ENCODE data around the gene KDM2B. TPM values are rescaled to one million over a fixed set of nuclear protein-coding genes. Genes with fewer than 3 reads are reported as not detected.

KDM2B gene
- total and polyA plus RNA-seq, 2 donors (not counting 3 experiments of a cell fraction or from before 2014, with no cell fraction given), result 26.8 to 37.3 TPM

DNA sequence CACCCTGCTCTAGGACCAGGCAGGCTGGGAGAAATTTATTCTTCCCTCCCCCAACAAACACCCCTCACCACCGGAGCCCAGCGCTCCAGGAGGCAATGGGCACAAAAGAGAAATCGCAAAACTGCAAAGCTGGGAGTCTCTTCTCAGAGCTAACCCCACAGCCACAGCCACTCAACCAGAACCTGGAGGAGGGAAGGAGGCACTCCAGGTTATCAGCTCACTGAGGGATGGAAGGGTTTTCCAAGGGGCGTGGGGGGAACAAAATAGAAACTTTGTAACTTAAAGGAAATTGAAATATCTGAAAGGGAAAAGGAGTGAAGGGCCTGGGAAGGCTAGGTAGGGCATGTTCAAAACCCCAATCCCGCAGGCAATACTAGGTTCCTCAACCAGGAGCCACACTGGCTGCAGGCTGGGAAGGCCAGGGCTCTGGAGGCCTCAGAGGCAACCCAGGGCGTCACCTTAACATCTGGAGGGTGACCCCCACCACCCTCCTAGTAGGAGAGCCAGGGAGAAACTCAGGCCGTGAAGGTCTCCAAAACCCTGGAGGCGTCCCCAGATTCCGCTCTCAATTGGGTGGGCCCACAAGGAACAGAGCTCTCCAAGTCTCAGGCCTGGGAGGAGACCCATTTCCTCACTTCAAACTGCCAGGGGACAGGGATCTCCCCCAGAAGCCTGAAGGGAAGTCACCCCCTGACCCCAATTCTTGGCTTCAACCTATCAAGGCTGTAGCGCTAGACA, 3.2 kb downstream of the KDM2B start:
- Histone ChIP-seq H3K27me3 (ENCODE audit: control insufficient read depth in 2 of 2, insufficient read depth in 2 of 2, low read length in 2 of 2) (no peaks in the 10 kb centered on the region), H3K4me3 (replicated peaks in 1 of 3; ENCODE audit: insufficient read depth in 1 of 3, low read depth in 1 of 3, low read length in 3 of 3) (no peak overlapping the region), H3K9me1 (replicated peaks; ENCODE audit: control insufficient read depth, extremely low read depth, insufficient read depth, low read length) (no peaks in the 10 kb centered on the region), H3K4me2 (ENCODE audit: insufficient read depth, low read length) (no peak overlapping the region), H3K9ac (replicated peaks; ENCODE audit: extremely low read depth, insufficient read depth, low read length) (no peak overlapping the region), H3K4me1 (ENCODE audit: control insufficient read depth, extremely low read depth, insufficient read depth, low read length) (peaks cover 27% of the 10 kb centered on the region), H3K27ac (ENCODE audit: insufficient read depth, low read depth, low read length) (no peak overlapping the region), H3K79me2 (ENCODE audit: control insufficient read depth, insufficient read depth, low read length) (no peaks in the 10 kb centered on the region), H3K9me3 (replicated peaks; ENCODE audit: control insufficient read depth, insufficient read depth, low read length) (no peaks in the 10 kb centered on the region), H4K20me1 (replicated peaks; ENCODE audit: control insufficient read depth, extremely low read depth, insufficient read depth, low read length) (no peaks in the 10 kb centered on the region), H2AFZ (ENCODE audit: low read depth, low read length) (no peak overlapping the region), H3K36me3 (ENCODE audit: control insufficient read depth in 2 of 2, extremely low read depth in 1 of 2, insufficient read depth in 2 of 2, low read length in 2 of 2) (peaks cover 0 to 4% of the 10 kb centered on the region in 2 experiments)
- dilution Hi-C loops (cut with MboI; ENCODE audit: extremely low pct_ligation_motif_present, low sequenced_read_pairs) (no loop called here), intact Hi-C loops (cut with micrococcal nuclease) (no loop called here)
- DNase-seq (ENCODE audit: low read depth, low spot score), result no peak
- CTCF ChIA-PET, result interaction anchor here (1.2 to 4.3 kb wide), 4 partner anchors 15 to 91 kb away, joined by 4 to 30 read pairs (median 16); partner anchors contain the start of gene MORN3
- BruUV-seq (replicated peaks), result no TSS peak
- POLR2A ChIA-PET, result no interaction called here
- TF ChIP-seq POLR2AphosphoS5 (IDR thresholded peaks at IDR 0.05; ENCODE audit: insufficient read depth, low read depth, low read length), result no peak
- TF ChIP-seq JUN (IDR thresholded peaks at IDR 0.05; ENCODE audit: borderline replicate concordance, insufficient read depth, insufficient read length, low read depth), result no peak
- no peak for TF ChIP-seq POLR2A (IDR thresholded peaks at IDR 0.05; ENCODE audit: low read depth, low read length)
- TF ChIP-seq GATA2 (IDR thresholded peaks at IDR 0.05; ENCODE audit: insufficient read depth, insufficient read length, low read depth, low read length), result no peak
- no peak for TF ChIP-seq MYC (IDR thresholded peaks at IDR 0.05; ENCODE audit: low read depth, low read length)
- TF ChIP-seq MAX (IDR thresholded peaks at IDR 0.05; ENCODE audit: insufficient read depth, insufficient read length), result no peak
- no peak for TF ChIP-seq FOS (IDR thresholded peaks at IDR 0.05; ENCODE audit: borderline replicate concordance, insufficient read depth, low read length)
- TF ChIP-seq, protein P1, sequence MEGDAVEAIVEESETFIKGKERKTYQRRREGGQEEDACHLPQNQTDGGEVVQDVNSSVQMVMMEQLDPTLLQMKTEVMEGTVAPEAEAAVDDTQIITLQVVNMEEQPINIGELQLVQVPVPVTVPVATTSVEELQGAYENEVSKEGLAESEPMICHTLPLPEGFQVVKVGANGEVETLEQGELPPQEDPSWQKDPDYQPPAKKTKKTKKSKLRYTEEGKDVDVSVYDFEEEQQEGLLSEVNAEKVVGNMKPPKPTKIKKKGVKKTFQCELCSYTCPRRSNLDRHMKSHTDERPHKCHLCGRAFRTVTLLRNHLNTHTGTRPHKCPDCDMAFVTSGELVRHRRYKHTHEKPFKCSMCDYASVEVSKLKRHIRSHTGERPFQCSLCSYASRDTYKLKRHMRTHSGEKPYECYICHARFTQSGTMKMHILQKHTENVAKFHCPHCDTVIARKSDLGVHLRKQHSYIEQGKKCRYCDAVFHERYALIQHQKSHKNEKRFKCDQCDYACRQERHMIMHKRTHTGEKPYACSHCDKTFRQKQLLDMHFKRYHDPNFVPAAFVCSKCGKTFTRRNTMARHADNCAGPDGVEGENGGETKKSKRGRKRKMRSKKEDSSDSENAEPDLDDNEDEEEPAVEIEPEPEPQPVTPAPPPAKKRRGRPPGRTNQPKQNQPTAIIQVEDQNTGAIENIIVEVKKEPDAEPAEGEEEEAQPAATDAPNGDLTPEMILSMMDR (IDR thresholded peaks at IDR 0.05; ENCODE audit: extremely low read depth in 1 of 2, insufficient read depth in 1 of 2, low read depth in 1 of 2, low read length in 2 of 2), result no peak
- no peak for TF ChIP-seq EZH2 (IDR thresholded peaks at IDR 0.05; ENCODE audit: borderline replicate concordance, low read depth, low read length, severe bottlenecking)
- FAIRE-seq, result no peak
